Lower leg skin (tissue), 3 donors: ENCODE results near the gene HDLBP.

Source experiments
- CTCF ChIP-seq, 3 donors: fragments of 450-650 bp; IDR thresholded peaks; one replicate each; pipeline ENCODE4 v1.5.1; 2016; ENCODE audit warnings: antibody characterized with exemption in 3 of 3, mild to moderate bottlenecking in 3 of 3, moderate library complexity in 2 of 3
- POLR2A ChIP-seq, 2 donors: fragments of 450-650 bp; IDR thresholded peaks; one replicate each; pipeline ENCODE4 v1.6.1; 2016 to 2017; ENCODE audit warnings: antibody characterized with exemption in 2 of 2, mild to moderate bottlenecking in 1 of 2, moderate library complexity in 1 of 2

- TF ChIP-seq CTCF (IDR thresholded peaks at IDR 0.05) (no peak), POLR2A (IDR thresholded peaks at IDR 0.05) (no peak)
These were observed 89.5 kb downstream of the HDLBP start for GRCh38 chr2:241225983-241226382.
